ENCODE measurements around the gene ZSWIM7.

GRCh38 chr17:15970500-15970899 lies 29.0 kb downstream of the ZSWIM7 start:
- no peak for TF ChIP-seq CTCF (IDR thresholded peaks at IDR 0.05; ENCODE audit: low read depth, low read length, poor library complexity, severe bottlenecking)
- TF ChIP-seq EZH2phosphoT487 (IDR thresholded peaks at IDR 0.05; ENCODE audit: borderline replicate concordance, low read length) = no peak

Data from DOHH2 (cell line).